Mesendoderm (in vitro differentiated cells): Measurements from ENCODE around the gene KATNAL2.

Experiments used
- DNase-seq: peaks from one replicate; pipeline ENCODE4 v3.0.0; 2013
- H2AK5ac ChIP-seq: 2 replicates; pipeline ENCODE4 v1.6.1; 2013; ENCODE audit warnings: low read length, inconsistent platforms
- H2BK120ac ChIP-seq: 2 replicates; pipeline ENCODE4 v1.6.1; 2013; ENCODE audit warnings: low read depth, mild to moderate bottlenecking, low read length, moderate library complexity, mixed read lengths
- H2BK15ac ChIP-seq: replicated peaks from 2 replicates; pipeline ENCODE4 v1.6.1; 2013; ENCODE audit warnings: low read depth, mild to moderate bottlenecking, moderate library complexity
- H2BK5ac ChIP-seq: 2 replicates; pipeline ENCODE4 v1.6.1; 2013; ENCODE audit warnings: low read length, inconsistent platforms
- H3K18ac ChIP-seq: 2 replicates; pipeline ENCODE4 v1.6.1; 2013; ENCODE audit warnings: mild to moderate bottlenecking, low read length, mixed read lengths
- H3K23ac ChIP-seq: one replicate; pipeline ENCODE4 v1.6.1; 2013; ENCODE audit warnings: low read length
- H3K27ac ChIP-seq: 2 replicates; pipeline ENCODE4 v1.5.1; 2013; ENCODE audit warnings: low read depth, mild to moderate bottlenecking, inconsistent platforms, low read length, moderate library complexity
- H3K27me3 ChIP-seq: 2 replicates; pipeline ENCODE4 v1.6.1; 2013; ENCODE audit warnings: low read length, control low read depth, mild to moderate bottlenecking, inconsistent platforms; ENCODE audit not compliant: insufficient read depth, poor library complexity
- H3K36me3 ChIP-seq: 2 replicates; pipeline ENCODE4 v1.6.1; 2013; ENCODE audit warnings: low read length, inconsistent platforms; ENCODE audit not compliant: control insufficient read depth, insufficient read depth
- H3K4ac ChIP-seq: one replicate; pipeline ENCODE4 v1.6.1; 2013; ENCODE audit warnings: low read depth, mild to moderate bottlenecking, low read length, moderate library complexity
- H3K4me1 ChIP-seq: 2 replicates; pipeline ENCODE4 v1.6.1; 2013; ENCODE audit warnings: low read depth, low read length, inconsistent platforms; ENCODE audit not compliant: control insufficient read depth
- H3K4me2 ChIP-seq: 2 replicates; pipeline ENCODE4 v1.6.1; 2013; ENCODE audit warnings: low read length
- H3K4me3 ChIP-seq: 2 replicates; pipeline ENCODE4 v1.5.1; 2013; ENCODE audit warnings: mild to moderate bottlenecking, low read length
- H3K56ac ChIP-seq: one replicate; pipeline ENCODE4 v1.6.1; 2013; ENCODE audit warnings: low read length
- H3K79me1 ChIP-seq: 2 replicates; pipeline ENCODE4 v1.6.1; 2013; ENCODE audit warnings: low read length, inconsistent platforms
- H3K79me2 ChIP-seq: 2 replicates; pipeline ENCODE4 v1.6.1; 2013; ENCODE audit warnings: mild to moderate bottlenecking, low read length; ENCODE audit not compliant: control insufficient read depth, insufficient read depth
- H3K9ac ChIP-seq: 2 replicates; pipeline ENCODE4 v1.6.1; 2013; ENCODE audit warnings: low read length, inconsistent platforms
- H4K5ac ChIP-seq: one replicate; pipeline ENCODE4 v1.6.1; 2013; ENCODE audit warnings: low read length
- H4K8ac ChIP-seq: one replicate; pipeline ENCODE4 v1.6.1; 2013; ENCODE audit warnings: low read depth, mild to moderate bottlenecking, control low read depth, low read length, moderate library complexity
- WGBS: extraction: QIAGEN DNeasy Blood & Tissue Kit; methylation state at CpG from one replicate; pipeline ENCODE4 v1.1.7; 2013; ENCODE audit warnings: low lambda C conversion rate, missing lambda C conversion rate; ENCODE audit not compliant: insufficient coverage; ENCODE audit errors: extremely low coverage; 5-methylcytosine and 5-hydroxymethylcytosine counted together

KATNAL2 gene

GRCh38 chr18:46888965-46889364 is 28.4 kb upstream of the KATNAL2 start:
- H3K56ac ChIP-seq, result no peak overlapping the region
- WGBS, result no CpG with 5 or more reads among the region's 1 CpG
- no peak for DNase-seq

GRCh38 chr18:46891742-46892214 is 25.6 kb upstream of the KATNAL2 start:
- Histone ChIP-seq H3K4me1 (no peaks in the 10 kb centered on the region), H2BK5ac (no peak overlapping the region), H3K79me1 (peaks cover 9% of the 10 kb centered on the region), H3K4me2 (no peak overlapping the region), H3K18ac (no peak overlapping the region), H2AK5ac (no peak overlapping the region), H3K4ac (no peak overlapping the region), H3K27ac (no peak overlapping the region), H3K27me3 (no peaks in the 10 kb centered on the region), H3K36me3 (peaks cover 3% of the 10 kb centered on the region), H3K79me2 (peaks cover 12% of the 10 kb centered on the region), H4K8ac (no peak overlapping the region), H3K56ac (no peak overlapping the region), H3K4me3 (no peak overlapping the region), H2BK15ac (no peak overlapping the region), H2BK120ac (no peak overlapping the region), H3K23ac (no peak overlapping the region), H3K9ac (no peak overlapping the region), H4K5ac (no peak overlapping the region)
- whole genome bisulfite sequencing, result no CpG with 5 or more reads among the region's 3 CpGs
- DNase-seq, result no peak

More at GRCh38 chr18:46888965-46889364, 28.4 kb upstream of the KATNAL2 start:
- Histone ChIP-seq H2BK5ac (no peak overlapping the region), H2BK120ac (no peak overlapping the region), H4K5ac (no peak overlapping the region), H3K4me1 (no peaks in the 10 kb centered on the region), H3K23ac (no peak overlapping the region), H3K4me3 (no peak overlapping the region), H3K27me3 (no peaks in the 10 kb centered on the region), H2AK5ac (no peak overlapping the region), H3K79me1 (peaks cover 9% of the 10 kb centered on the region), H3K79me2 (peaks cover 10% of the 10 kb centered on the region), H3K27ac (no peak overlapping the region), H3K4ac (no peak overlapping the region), H3K18ac (no peak overlapping the region), H3K36me3 (peaks cover 3% of the 10 kb centered on the region), H3K9ac (no peak overlapping the region), H3K4me2 (no peak overlapping the region), H4K8ac (no peak overlapping the region), H2BK15ac (no peak overlapping the region)

- DNase-seq, result no peak
- Histone ChIP-seq H2BK120ac (no peak overlapping the region), H3K4ac (no peak overlapping the region), H4K5ac (no peak overlapping the region), H3K27ac (no peak overlapping the region), H2BK5ac (no peak overlapping the region), H3K4me3 (no peak overlapping the region), H3K4me1 (no peaks in the 10 kb centered on the region), H3K36me3 (peaks cover 3% of the 10 kb centered on the region), H2AK5ac (no peak overlapping the region), H3K9ac (no peak overlapping the region), H3K79me1 (peaks cover 9% of the 10 kb centered on the region), H3K23ac (no peak overlapping the region), H3K56ac (no peak overlapping the region), H3K79me2 (peaks cover 13% of the 10 kb centered on the region), H4K8ac (no peak overlapping the region), H3K18ac (no peak overlapping the region), H2BK15ac (no peak overlapping the region), H3K27me3 (no peaks in the 10 kb centered on the region), H3K4me2 (no peak overlapping the region)
- WGBS, result no CpG with 5 or more reads among the region's 1 CpG
Observed at GRCh38 chr18:46892842-46893241, 24.6 kb upstream of the KATNAL2 start.

- no peak overlapping the region for H4K5ac ChIP-seq
- H2BK120ac ChIP-seq, result no peak overlapping the region
- no peak overlapping the region for H3K56ac ChIP-seq
- no CpG with 5 or more reads among the region's 1 CpG for WGBS
- peaks cover 3% of the 10 kb centered on the region for H3K36me3 ChIP-seq
- H3K4me1 ChIP-seq, result no peaks in the 10 kb centered on the region
- H3K79me1 ChIP-seq, result peaks cover 9% of the 10 kb centered on the region
- no peak overlapping the region for H3K27ac ChIP-seq
- no peak overlapping the region for H3K18ac ChIP-seq
- no peak overlapping the region for H2BK5ac ChIP-seq
- no peak overlapping the region for H2BK15ac ChIP-seq
- H3K27me3 ChIP-seq, result no peaks in the 10 kb centered on the region
- no peak overlapping the region for H3K4me2 ChIP-seq
- peaks cover 14% of the 10 kb centered on the region for H3K79me2 ChIP-seq
- DNase-seq, result no peak
- H3K23ac ChIP-seq, result no peak overlapping the region
- no peak overlapping the region for H2AK5ac ChIP-seq
- no peak overlapping the region for H3K9ac ChIP-seq
- H3K4ac ChIP-seq, result no peak overlapping the region
- H4K8ac ChIP-seq, result no peak overlapping the region
- H3K4me3 ChIP-seq, result no peak overlapping the region
Observed at GRCh38 chr18:46893360-46893759, 24.0 kb upstream of the KATNAL2 start.

- H3K4me2 ChIP-seq, result no peak overlapping the region
- no peak overlapping the region for H3K23ac ChIP-seq
- no peak overlapping the region for H3K4ac ChIP-seq
- no peak overlapping the region for H2BK15ac ChIP-seq
- H3K56ac ChIP-seq, result no peak overlapping the region
- H3K27ac ChIP-seq, result no peak overlapping the region
- H2BK120ac ChIP-seq, result no peak overlapping the region
- H2BK5ac ChIP-seq, result no peak overlapping the region
- H4K8ac ChIP-seq, result no peak overlapping the region
- H3K79me1 ChIP-seq, result peaks cover 6% of the 10 kb centered on the region
- H2AK5ac ChIP-seq, result no peak overlapping the region
- no peak overlapping the region for H4K5ac ChIP-seq
- no peak overlapping the region for H3K18ac ChIP-seq
- H3K27me3 ChIP-seq, result no peaks in the 10 kb centered on the region
- H3K9ac ChIP-seq, result no peak overlapping the region
- no peak overlapping the region for H3K4me3 ChIP-seq
- peaks cover 1% of the 10 kb centered on the region for H3K36me3 ChIP-seq
- H3K79me2 ChIP-seq, result peaks cover 12% of the 10 kb centered on the region
- no CpG with 5 or more reads among the region's 2 CpGs for WGBS
- no peak for DNase-seq
- H3K4me1 ChIP-seq, result no peaks in the 10 kb centered on the region
Observed at GRCh38 chr18:46894124-46894523, 23.3 kb upstream of the KATNAL2 start.

- peaks cover 6% of the 10 kb centered on the region for H3K79me2 ChIP-seq
- H2BK120ac ChIP-seq, result no peak overlapping the region
- H3K18ac ChIP-seq, result no peak overlapping the region
- no CpG with 5 or more reads among the region's 2 CpGs for WGBS
- H2BK15ac ChIP-seq, result no peak overlapping the region
- H3K4me3 ChIP-seq, result no peak overlapping the region
- H2BK5ac ChIP-seq, result no peak overlapping the region
- no peak overlapping the region for H3K23ac ChIP-seq
- no peak overlapping the region for H4K5ac ChIP-seq
- H3K79me1 ChIP-seq, result no peaks in the 10 kb centered on the region
- no peaks in the 10 kb centered on the region for H3K36me3 ChIP-seq
- H3K4ac ChIP-seq, result no peak overlapping the region
- H3K27ac ChIP-seq, result no peak overlapping the region
- peak; percentile 88 for DNase-seq
- no peak overlapping the region for H3K9ac ChIP-seq
- H4K8ac ChIP-seq, result no peak overlapping the region
- H3K27me3 ChIP-seq, result no peaks in the 10 kb centered on the region
- no peak overlapping the region for H2AK5ac ChIP-seq
- H3K4me1 ChIP-seq, result peaks cover 1% of the 10 kb centered on the region
- no peak overlapping the region for H3K4me2 ChIP-seq
- peak overlapping the region; percentile 43 for H3K56ac ChIP-seq
Observed at GRCh38 chr18:46899274-46899948, 18.0 kb upstream of the KATNAL2 start.
